ENCODE results near the gene THSD4. TPM values are rescaled to one million over a fixed set of nuclear protein-coding genes. Genes with fewer than 3 reads are reported as not detected.

The THSD4 gene
- polyA plus RNA-seq, 1 donor from 2014 or later, result 0.46 TPM

DNA sequence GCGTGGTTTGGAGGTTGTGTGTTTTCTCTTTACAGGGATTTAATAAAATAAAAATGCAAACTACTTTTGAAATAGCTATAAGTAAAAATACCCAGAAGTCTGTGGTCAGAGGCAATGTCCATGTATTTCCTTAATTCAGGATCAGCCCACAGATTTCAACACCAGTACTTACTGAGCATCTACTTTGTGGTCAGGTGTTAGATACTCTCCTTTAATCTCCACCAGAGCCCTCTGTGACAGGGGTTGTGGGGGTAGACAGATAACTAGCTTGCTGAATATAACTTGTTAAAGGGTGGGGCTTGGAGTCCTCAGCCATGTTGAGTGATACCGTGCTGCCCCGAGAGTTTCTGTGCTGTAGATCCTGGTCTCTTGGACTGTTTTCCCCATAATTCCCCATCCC, 451.0 kb downstream of the THSD4 start:
- Histone ChIP-seq H2AFZ (ENCODE audit: low read depth, low read length) (no peak overlapping the region), H3K27ac (ENCODE audit: low read length) (no peak overlapping the region), H3K9me3 (ENCODE audit: low read length) (no peaks in the 10 kb centered on the region), H3K36me3 (ENCODE audit: insufficient read depth, low read length) (no peaks in the 10 kb centered on the region), H4K20me1 (ENCODE audit: insufficient read depth) (no peaks in the 10 kb centered on the region), H3F3A (ENCODE audit: insufficient read depth, low read length, poor library complexity, severe bottlenecking) (no peaks in the 10 kb centered on the region), H3K9ac (ENCODE audit: low read length) (no peak overlapping the region), H3K79me2 (replicated peaks; ENCODE audit: insufficient read depth, low read length) (no peaks in the 10 kb centered on the region), H3K27me3 (ENCODE audit: insufficient read depth, low read depth, low read length) (no peaks in the 10 kb centered on the region), H3K4me2 (ENCODE audit: low read length) (no peak overlapping the region), H3K9me2 (ENCODE audit: insufficient read depth, low read length) (no peaks in the 10 kb centered on the region), H3K4me3 (ENCODE audit: low read length) (no peak overlapping the region)
- TF ChIP-seq MXI1 (conservative IDR thresholded peaks at IDR 0.05; ENCODE audit: poor library complexity, severe bottlenecking), result no peak
- no peak for TF ChIP-seq EP300 (conservative IDR thresholded peaks at IDR 0.05; ENCODE audit: poor library complexity, severe bottlenecking)
- no peak for TF ChIP-seq EZH2 (IDR thresholded peaks at IDR 0.05; ENCODE audit: borderline replicate concordance, insufficient read depth, low read length, poor library complexity, severe bottlenecking)
- no peak for TF ChIP-seq RAD21 (conservative IDR thresholded peaks at IDR 0.05)
- TF ChIP-seq SMC3 (conservative IDR thresholded peaks at IDR 0.05; ENCODE audit: poor library complexity), result no peak
- no peak for TF ChIP-seq TAF1 (IDR thresholded peaks at IDR 0.05; ENCODE audit: low read depth)
- no peak for TF ChIP-seq POLR2AphosphoS5 (IDR thresholded peaks at IDR 0.05)
- TF ChIP-seq, protein P1, sequence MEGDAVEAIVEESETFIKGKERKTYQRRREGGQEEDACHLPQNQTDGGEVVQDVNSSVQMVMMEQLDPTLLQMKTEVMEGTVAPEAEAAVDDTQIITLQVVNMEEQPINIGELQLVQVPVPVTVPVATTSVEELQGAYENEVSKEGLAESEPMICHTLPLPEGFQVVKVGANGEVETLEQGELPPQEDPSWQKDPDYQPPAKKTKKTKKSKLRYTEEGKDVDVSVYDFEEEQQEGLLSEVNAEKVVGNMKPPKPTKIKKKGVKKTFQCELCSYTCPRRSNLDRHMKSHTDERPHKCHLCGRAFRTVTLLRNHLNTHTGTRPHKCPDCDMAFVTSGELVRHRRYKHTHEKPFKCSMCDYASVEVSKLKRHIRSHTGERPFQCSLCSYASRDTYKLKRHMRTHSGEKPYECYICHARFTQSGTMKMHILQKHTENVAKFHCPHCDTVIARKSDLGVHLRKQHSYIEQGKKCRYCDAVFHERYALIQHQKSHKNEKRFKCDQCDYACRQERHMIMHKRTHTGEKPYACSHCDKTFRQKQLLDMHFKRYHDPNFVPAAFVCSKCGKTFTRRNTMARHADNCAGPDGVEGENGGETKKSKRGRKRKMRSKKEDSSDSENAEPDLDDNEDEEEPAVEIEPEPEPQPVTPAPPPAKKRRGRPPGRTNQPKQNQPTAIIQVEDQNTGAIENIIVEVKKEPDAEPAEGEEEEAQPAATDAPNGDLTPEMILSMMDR (IDR thresholded peaks at IDR 0.05; ENCODE audit: poor library complexity, severe bottlenecking), result no peak
- TF ChIP-seq, protein P2, sequence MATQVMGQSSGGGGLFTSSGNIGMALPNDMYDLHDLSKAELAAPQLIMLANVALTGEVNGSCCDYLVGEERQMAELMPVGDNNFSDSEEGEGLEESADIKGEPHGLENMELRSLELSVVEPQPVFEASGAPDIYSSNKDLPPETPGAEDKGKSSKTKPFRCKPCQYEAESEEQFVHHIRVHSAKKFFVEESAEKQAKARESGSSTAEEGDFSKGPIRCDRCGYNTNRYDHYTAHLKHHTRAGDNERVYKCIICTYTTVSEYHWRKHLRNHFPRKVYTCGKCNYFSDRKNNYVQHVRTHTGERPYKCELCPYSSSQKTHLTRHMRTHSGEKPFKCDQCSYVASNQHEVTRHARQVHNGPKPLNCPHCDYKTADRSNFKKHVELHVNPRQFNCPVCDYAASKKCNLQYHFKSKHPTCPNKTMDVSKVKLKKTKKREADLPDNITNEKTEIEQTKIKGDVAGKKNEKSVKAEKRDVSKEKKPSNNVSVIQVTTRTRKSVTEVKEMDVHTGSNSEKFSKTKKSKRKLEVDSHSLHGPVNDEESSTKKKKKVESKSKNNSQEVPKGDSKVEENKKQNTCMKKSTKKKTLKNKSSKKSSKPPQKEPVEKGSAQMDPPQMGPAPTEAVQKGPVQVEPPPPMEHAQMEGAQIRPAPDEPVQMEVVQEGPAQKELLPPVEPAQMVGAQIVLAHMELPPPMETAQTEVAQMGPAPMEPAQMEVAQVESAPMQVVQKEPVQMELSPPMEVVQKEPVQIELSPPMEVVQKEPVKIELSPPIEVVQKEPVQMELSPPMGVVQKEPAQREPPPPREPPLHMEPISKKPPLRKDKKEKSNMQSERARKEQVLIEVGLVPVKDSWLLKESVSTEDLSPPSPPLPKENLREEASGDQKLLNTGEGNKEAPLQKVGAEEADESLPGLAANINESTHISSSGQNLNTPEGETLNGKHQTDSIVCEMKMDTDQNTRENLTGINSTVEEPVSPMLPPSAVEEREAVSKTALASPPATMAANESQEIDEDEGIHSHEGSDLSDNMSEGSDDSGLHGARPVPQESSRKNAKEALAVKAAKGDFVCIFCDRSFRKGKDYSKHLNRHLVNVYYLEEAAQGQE (IDR thresholded peaks at IDR 0.05; ENCODE audit: borderline replicate concordance), result no peak

DNA sequence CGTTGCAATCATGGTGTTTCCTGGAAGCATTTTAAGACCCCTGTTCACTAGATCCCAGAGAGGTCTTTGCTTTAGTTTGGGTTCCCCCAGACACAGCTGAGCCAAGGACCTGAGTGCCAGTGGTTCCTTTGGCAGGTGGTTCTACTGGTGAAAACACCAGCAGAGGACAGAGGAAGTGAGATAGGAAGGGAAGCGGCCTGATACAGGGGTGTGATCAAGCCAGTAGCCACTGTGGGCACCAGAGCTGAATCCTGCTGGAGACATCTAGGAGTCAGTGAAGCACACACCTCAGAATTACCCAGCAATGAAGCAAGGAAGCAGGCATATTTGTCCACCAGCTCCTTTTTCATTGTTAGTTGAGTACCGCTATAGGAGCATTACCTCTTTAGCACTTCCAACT, 451.9 kb downstream of the THSD4 start:
- Histone ChIP-seq H3K9me2 (ENCODE audit: insufficient read depth, low read length) (no peaks in the 10 kb centered on the region), H3K27ac (ENCODE audit: low read length) (no peak overlapping the region), H3F3A (ENCODE audit: insufficient read depth, low read length, poor library complexity, severe bottlenecking) (no peaks in the 10 kb centered on the region), H3K4me2 (ENCODE audit: low read length) (no peak overlapping the region), H3K36me3 (ENCODE audit: insufficient read depth, low read length) (no peaks in the 10 kb centered on the region), H3K79me2 (replicated peaks; ENCODE audit: insufficient read depth, low read length) (no peaks in the 10 kb centered on the region), H3K4me3 (ENCODE audit: low read length) (no peak overlapping the region), H3K27me3 (ENCODE audit: insufficient read depth, low read depth, low read length) (no peaks in the 10 kb centered on the region), H3K9ac (ENCODE audit: low read length) (no peak overlapping the region), H2AFZ (ENCODE audit: low read depth, low read length) (no peak overlapping the region), H3K9me3 (ENCODE audit: low read length) (no peaks in the 10 kb centered on the region), H4K20me1 (ENCODE audit: insufficient read depth) (no peaks in the 10 kb centered on the region)
- TF ChIP-seq RAD21 (conservative IDR thresholded peaks at IDR 0.05) (no peak), EZH2 (IDR thresholded peaks at IDR 0.05; ENCODE audit: borderline replicate concordance, insufficient read depth, low read length, poor library complexity, severe bottlenecking) (no peak), MXI1 (conservative IDR thresholded peaks at IDR 0.05; ENCODE audit: poor library complexity, severe bottlenecking) (no peak), TAF1 (IDR thresholded peaks at IDR 0.05; ENCODE audit: low read depth) (no peak), SMC3 (conservative IDR thresholded peaks at IDR 0.05; ENCODE audit: poor library complexity) (no peak), POLR2AphosphoS5 (IDR thresholded peaks at IDR 0.05) (no peak), EP300 (conservative IDR thresholded peaks at IDR 0.05; ENCODE audit: poor library complexity, severe bottlenecking) (no peak)
- TF ChIP-seq, protein P2 (IDR thresholded peaks at IDR 0.05; ENCODE audit: borderline replicate concordance), result no peak
- TF ChIP-seq, protein P1 (IDR thresholded peaks at IDR 0.05; ENCODE audit: poor library complexity, severe bottlenecking), result no peak

Measured in neural cell (in vitro differentiated cells).